Measurements from ENCODE around the gene PCNA.

PCNA gene

DNA sequence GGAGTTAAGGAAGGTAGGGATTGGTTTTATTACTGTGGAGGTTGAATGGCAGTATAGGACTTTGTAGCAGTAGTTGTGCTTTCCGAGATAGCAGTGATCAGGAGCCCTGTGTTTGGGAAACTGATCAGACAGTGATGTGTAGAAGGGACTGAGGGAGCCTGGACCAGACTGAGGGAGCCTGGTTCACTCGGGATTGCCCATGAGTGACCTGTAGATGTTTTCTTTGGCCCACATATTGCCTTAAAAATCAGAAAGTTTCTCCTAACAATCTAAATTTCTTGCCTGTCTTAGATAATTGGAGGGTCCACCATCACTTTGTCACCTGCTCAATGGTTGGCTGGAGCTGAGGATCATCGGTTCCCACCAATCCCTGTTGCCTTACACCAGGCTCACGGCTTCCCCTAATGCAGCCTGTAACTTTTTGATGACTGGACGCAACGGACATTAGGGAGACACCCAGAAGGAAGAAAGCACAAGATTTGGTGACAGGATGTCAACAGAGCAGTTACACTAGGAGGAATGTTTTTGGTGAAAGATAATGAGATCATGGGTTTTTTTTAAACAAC lies 8.2 kb upstream of the PCNA start:
- DNase-seq (ENCODE audit: low read depth): no peak
- peak overlapping the region; percentile 84 for H3K4me3 ChIP-seq (ENCODE audit: low read length)
- TF ChIP-seq, protein P1, sequence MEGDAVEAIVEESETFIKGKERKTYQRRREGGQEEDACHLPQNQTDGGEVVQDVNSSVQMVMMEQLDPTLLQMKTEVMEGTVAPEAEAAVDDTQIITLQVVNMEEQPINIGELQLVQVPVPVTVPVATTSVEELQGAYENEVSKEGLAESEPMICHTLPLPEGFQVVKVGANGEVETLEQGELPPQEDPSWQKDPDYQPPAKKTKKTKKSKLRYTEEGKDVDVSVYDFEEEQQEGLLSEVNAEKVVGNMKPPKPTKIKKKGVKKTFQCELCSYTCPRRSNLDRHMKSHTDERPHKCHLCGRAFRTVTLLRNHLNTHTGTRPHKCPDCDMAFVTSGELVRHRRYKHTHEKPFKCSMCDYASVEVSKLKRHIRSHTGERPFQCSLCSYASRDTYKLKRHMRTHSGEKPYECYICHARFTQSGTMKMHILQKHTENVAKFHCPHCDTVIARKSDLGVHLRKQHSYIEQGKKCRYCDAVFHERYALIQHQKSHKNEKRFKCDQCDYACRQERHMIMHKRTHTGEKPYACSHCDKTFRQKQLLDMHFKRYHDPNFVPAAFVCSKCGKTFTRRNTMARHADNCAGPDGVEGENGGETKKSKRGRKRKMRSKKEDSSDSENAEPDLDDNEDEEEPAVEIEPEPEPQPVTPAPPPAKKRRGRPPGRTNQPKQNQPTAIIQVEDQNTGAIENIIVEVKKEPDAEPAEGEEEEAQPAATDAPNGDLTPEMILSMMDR (conservative IDR thresholded peaks at IDR 0.05; ENCODE audit: low read length): no peak

DNA sequence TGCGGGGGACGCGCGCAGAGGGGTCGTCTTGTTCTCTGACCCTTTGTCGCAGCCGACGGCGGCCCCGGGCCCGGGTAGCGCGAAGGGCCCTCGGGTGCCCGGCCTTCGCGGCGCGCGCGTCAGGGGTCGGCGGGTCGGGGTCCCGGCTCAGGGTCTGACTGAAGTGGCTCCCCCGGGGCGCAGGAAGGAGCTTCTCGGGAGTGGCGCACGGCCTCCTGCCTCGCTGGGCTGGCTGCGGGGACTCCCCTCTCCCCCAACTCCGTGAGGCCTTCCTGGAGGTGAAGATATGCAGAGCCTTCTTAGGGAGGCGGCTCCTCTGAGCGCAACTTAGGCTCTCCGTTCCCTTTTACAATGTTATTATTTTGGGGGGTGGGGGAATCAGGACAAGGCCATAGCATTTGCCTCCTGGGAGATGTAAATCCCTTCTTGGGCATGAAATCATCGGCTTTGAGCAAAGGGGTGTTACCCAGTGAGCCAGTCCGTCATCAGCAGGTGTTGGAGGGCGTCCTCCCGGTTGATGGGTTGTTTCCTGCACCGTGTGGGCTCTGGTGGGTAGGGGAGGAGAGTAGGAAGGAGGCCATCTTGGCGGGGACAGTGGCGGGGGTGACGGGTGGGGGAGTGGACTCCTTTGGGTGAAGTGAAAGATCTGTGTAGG lies 7.6 kb upstream of the PCNA start:
- H3K4me3 ChIP-seq (ENCODE audit: low read length): peak overlapping the region; percentile 84
- DNase-seq (ENCODE audit: low read depth): peak; percentile 17
- TF ChIP-seq, protein P1 (conservative IDR thresholded peaks at IDR 0.05; ENCODE audit: low read length): no peak

DNA sequence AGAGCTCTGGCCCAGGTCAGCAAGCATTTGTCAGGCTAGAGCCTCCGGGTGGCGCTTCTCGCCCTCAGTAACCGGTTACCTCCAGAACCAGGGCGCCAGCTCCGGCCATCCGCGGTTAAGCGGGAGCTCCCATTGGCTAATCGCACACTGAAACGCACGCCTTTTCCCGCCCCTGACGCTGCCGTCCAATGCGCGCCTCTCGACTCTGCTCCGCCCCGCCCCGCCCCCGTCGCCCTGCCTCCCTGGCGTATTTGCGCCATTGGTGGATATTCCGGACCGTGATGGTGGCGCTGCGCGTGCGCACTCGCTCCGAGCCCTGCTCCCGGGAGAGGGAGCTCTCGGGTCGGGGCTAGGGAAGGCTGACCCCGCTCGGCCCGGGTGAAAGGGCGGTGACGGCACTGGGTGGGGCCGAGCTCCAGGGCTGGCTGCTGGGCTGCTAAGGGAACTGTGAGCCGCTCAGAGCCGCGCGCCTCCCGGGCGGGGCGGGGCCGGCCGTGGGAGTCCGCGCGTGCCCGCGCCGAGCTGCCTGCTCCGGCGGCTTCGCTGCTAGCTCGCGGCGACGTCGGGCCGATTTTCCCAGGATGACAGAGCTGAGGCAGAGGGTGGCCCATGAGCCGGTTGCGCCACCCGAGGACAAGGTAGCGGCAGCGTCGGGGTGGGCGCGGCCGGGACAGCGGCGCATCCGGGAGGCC lies 6.9 kb upstream of the PCNA start, which contains the start of gene CDS2:
Gene CDS2 (plus strand): TSS at position 497 of the 692 bp plus-strand sequence. CDS start 85 bp downstream, at position 582.
- peak within 1 kb of the TSS; percentile 84 for H3K4me3 ChIP-seq (ENCODE audit: low read length)
- DNase-seq (ENCODE audit: low read depth): peak; percentile 98
- TF ChIP-seq, protein P1 (conservative IDR thresholded peaks at IDR 0.05; ENCODE audit: low read length): peak; percentile 50

DNA sequence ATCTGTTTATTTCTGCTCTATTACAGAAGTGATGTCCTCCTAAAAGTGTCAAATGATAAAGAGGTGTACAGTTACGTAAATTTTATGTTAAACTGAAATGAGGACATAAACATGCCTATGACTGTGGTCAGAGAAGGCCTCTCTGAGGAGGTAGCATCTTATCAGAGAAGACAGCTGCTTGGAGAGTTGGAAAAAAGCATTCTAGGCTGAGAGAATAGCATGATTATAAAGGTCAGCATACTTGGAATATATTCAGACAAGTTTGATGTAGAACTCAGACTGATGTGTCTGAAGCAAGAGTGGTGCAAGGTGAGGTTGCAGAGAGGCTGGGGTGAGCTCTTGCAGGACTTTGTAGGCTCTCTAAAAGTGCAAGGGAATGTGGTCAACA lies 3.1 kb upstream of the PCNA start:
- DNase-seq (ENCODE audit: low read depth): no peak
- TF ChIP-seq, protein P1 (conservative IDR thresholded peaks at IDR 0.05; ENCODE audit: low read length): no peak
- no peak overlapping the region for H3K4me3 ChIP-seq (ENCODE audit: low read length)

DNA sequence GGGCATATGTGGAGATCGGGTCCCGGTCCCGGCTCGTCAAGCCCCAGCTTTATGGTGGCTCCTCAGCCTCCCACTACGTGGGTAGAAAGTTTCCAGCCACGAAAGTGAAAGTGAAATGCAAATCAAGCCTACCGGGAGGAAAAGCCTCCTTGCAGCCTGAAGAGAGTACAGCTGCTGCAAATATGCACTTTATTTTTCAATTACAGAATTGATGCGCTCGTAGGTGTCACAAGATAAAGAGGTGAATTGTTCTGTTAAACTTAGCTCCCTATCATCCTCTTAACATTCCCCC lies 373 bp upstream of the PCNA start:
- no peak for DNase-seq (ENCODE audit: low read depth)
- H3K4me3 ChIP-seq (ENCODE audit: low read length): peak overlapping the region; percentile 99
- TF ChIP-seq, protein P1 (conservative IDR thresholded peaks at IDR 0.05; ENCODE audit: low read length): no peak

DNA sequence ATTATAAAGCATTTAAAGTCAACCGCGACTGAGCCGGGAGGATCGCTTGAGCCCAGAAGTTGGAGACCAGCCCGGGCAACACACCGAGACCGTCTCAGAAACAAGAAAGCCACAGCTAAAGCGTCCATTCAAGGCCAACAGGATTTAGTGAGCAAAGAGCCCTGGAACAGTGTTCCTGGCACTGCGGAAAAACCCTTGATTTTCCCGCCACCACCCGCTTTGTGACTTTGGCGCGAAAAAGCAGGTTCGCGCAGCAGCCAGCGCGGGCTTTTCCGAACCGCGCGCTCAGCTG lies 669 bp downstream of the PCNA start:
- peak overlapping the region; percentile 99 for H3K4me3 ChIP-seq (ENCODE audit: low read length)
- TF ChIP-seq, protein P1 (conservative IDR thresholded peaks at IDR 0.05; ENCODE audit: low read length): no peak
- no peak for DNase-seq (ENCODE audit: low read depth)

Data from AG10803 (cell line).